H1 (cell line): ENCODE measurements around the gene MRPL4. TPM values are rescaled to one million over a fixed set of nuclear protein-coding genes. Genes with fewer than 3 reads are reported as not detected.

ENCODE experiments used
- BCL11A ChIP-seq, 2 experiments: IDR thresholded peaks; one replicate each; pipeline ENCODE4 v1.6.1; 2011; ENCODE audit warnings: low read depth in 2 of 2, low read length in 2 of 2, mild to moderate bottlenecking in 2 of 2
- CHD7 ChIP-seq: fragments of 300-600 bp; sonication (generic); IDR thresholded peaks from 2 replicates; pipeline ENCODE4 v1.7.1; 2012; ENCODE audit warnings: low read length, moderate library complexity, mild to moderate bottlenecking, inconsistent platforms; ENCODE audit not compliant: insufficient replicate concordance
- KDM1A ChIP-seq: fragments of 200-600, 300-600 bp; sonication (generic); IDR thresholded peaks from 2 replicates; pipeline ENCODE4 v1.7.1; 2016; ENCODE audit warnings: mild to moderate bottlenecking, low read length, borderline replicate concordance
- POLR2A ChIP-seq, 2 experiments: IDR thresholded peaks; 1 replicate in 1 of 2; 2 replicates in 1 of 2; pipeline ENCODE4 v1.6.1; 2011; ENCODE audit warnings: low read depth in 2 of 2, low read length in 2 of 2, mild to moderate bottlenecking in 2 of 2; ENCODE audit errors: control extremely low read depth in 1 of 2
- TBP ChIP-seq: IDR thresholded peaks from 2 replicates; pipeline ENCODE4 v1.6.1; 2011; ENCODE audit warnings: low read depth, low read length, improper control_type of control experiment
- polyA plus RNA-seq, 7 experiments: library from polyadenylated mRNA; depleted of rRNA in 3 of 7; stranded (reverse) in 5 of 7; unstranded in 2 of 7; fragments of >200 nt in 5 of 7; fragments of 200-250 nt in 2 of 7; gene quantifications; 1 replicate in 5 of 7; 2 replicates in 1 of 7; 4 replicates in 1 of 7; pipeline versions ENCODE4 v1.2.1 to v1.2.3, GENCODE V29; 2011 to 2013; ENCODE audit warnings: missing spikeins in 2 of 7, mixed read lengths in 2 of 7
- total RNA-seq: library from RNA; stranded (reverse); fragmentation: NEBNext Ultra II Directional; extraction: Animal tissue kit (Norgen Biotek cat#: 25700); gene quantifications from 2 replicates; pipeline ENCODE4 v1.2.1, GENCODE V29; 2021

MRPL4 gene
- total and polyA plus RNA-seq, 2 of the 8 experiments (the other 6 are each of a cell fraction or from before 2014, with no cell fraction given) = 82.3 to 187 TPM

- TF ChIP-seq CHD7 = no peak
- TF ChIP-seq TBP = no peak
- TF ChIP-seq KDM1A = no peak
- no peak for TF ChIP-seq BCL11A (IDR thresholded peaks at IDR 0.05; ENCODE audit: low read depth in 2 of 2, low read length in 2 of 2)
- TF ChIP-seq POLR2A (IDR thresholded peaks at IDR 0.05; ENCODE audit: control extremely low read depth in 1 of 2, low read depth in 2 of 2, low read length in 2 of 2) = no peak
These were observed 26.0 kb upstream of the MRPL4 start (continued) for GRCh38 chr19:10226021-10226375.
